Astrocyte of the hippocampus (primary cell): ENCODE results near the gene MEGF8.

Experiments used
- DNase-seq: peaks from one replicate; pipeline ENCODE4 v3.0.0; 2011; ENCODE audit warnings: low read depth, low spot score

Gene MEGF8

GRCh38 chr19:42419309-42419708, 93.9 kb downstream of the MEGF8 start:
- DNase-seq, result no peak

GRCh38 chr19:42420055-42420544, 94.7 kb downstream of the MEGF8 start:
- peak; percentile 33 for DNase-seq

- no peak for DNase-seq
These were observed 95.7 kb downstream of the MEGF8 start for GRCh38 chr19:42421101-42421500.

- no peak for DNase-seq
These were observed 96.2 kb downstream of the MEGF8 start for GRCh38 chr19:42421591-42422031.

GRCh38 chr19:42422092-42422900, 96.9 kb downstream of the MEGF8 start:
- no peak for DNase-seq

- DNase-seq, result no peak
These were observed 97.5 kb downstream of the MEGF8 start for GRCh38 chr19:42422901-42423461.

GRCh38 chr19:42423462-42424344, 98.3 kb downstream of the MEGF8 start:
- DNase-seq, result peak; percentile 94

GRCh38 chr19:42424345-42424707, 98.9 kb downstream of the MEGF8 start:
- no peak for DNase-seq

GRCh38 chr19:42424712-42425131, 99.3 kb downstream of the MEGF8 start:
- no peak for DNase-seq

- no peak for DNase-seq
These were observed 101.2 kb downstream of the MEGF8 start for GRCh38 chr19:42426643-42427042.

- no peak for DNase-seq
These were observed 101.9 kb downstream of the MEGF8 start, which contains the start of gene LIPE for GRCh38 chr19:42427313-42427712. Gene LIPE, minus strand, starts transcription at chr19:42427388. Its CDS starts 239 bp downstream, at chr19:42427149.
